H9 (cell line): Measurements from ENCODE around the gene MYH14. TPM values are rescaled to one million over a fixed set of nuclear protein-coding genes. Genes with fewer than 3 reads are reported as not detected.

Source experiments
- DNase-seq: peaks from one replicate; pipeline ENCODE4 v3.0.0-alpha.2; 2017
- H2AFZ ChIP-seq: one replicate; pipeline ENCODE4 v1.6.1; 2013; ENCODE audit warnings: mild to moderate bottlenecking, low read length, control low read depth, moderate library complexity
- H2AK5ac ChIP-seq: 2 replicates; pipeline ENCODE4 v1.6.1; 2013; ENCODE audit warnings: low read length, control low read depth, mixed read lengths; ENCODE audit not compliant: insufficient read length
- H2BK120ac ChIP-seq: one replicate; pipeline ENCODE4 v1.6.1; 2013; ENCODE audit warnings: low read depth, mild to moderate bottlenecking, low read length, control low read depth, inconsistent platforms; ENCODE audit not compliant: poor library complexity, severe bottlenecking
- H2BK12ac ChIP-seq: 2 replicates; pipeline ENCODE4 v1.6.1; 2013; ENCODE audit warnings: low read length, control low read depth, mixed read lengths, low read depth; ENCODE audit not compliant: insufficient read length
- H2BK15ac ChIP-seq: 2 replicates; pipeline ENCODE4 v1.6.1; 2013; ENCODE audit warnings: low read depth, low read length, control low read depth
- H2BK20ac ChIP-seq: one replicate; pipeline ENCODE4 v1.6.1; 2013; ENCODE audit warnings: low read depth, mild to moderate bottlenecking, low read length, control low read depth, inconsistent platforms; ENCODE audit not compliant: poor library complexity, severe bottlenecking
- H2BK5ac ChIP-seq: 2 replicates; pipeline ENCODE4 v1.6.1; 2013; ENCODE audit warnings: low read length, control low read depth, mixed read lengths; ENCODE audit not compliant: insufficient read length
- H3K14ac ChIP-seq: 2 replicates; pipeline ENCODE4 v1.6.1; 2013; ENCODE audit warnings: low read length, control low read depth; ENCODE audit not compliant: insufficient read depth
- H3K18ac ChIP-seq: 2 replicates; pipeline ENCODE4 v1.6.1; 2013; ENCODE audit warnings: low read depth, mild to moderate bottlenecking, mixed read lengths, low read length, control low read depth; ENCODE audit not compliant: insufficient read length
- H3K23ac ChIP-seq: 2 replicates; pipeline ENCODE4 v1.6.1; 2013; ENCODE audit warnings: low read length, control low read depth, mixed read lengths, low read depth; ENCODE audit not compliant: insufficient read length
- H3K23me2 ChIP-seq: 2 replicates; pipeline ENCODE4 v1.6.1; 2013; ENCODE audit warnings: low read depth, mild to moderate bottlenecking, mixed read lengths, low read length, control low read depth; ENCODE audit not compliant: insufficient read length, poor library complexity, severe bottlenecking
- H3K27ac ChIP-seq: 2 replicates; pipeline ENCODE4 v1.5.1; 2013; ENCODE audit warnings: low read length, control low read depth, mixed read lengths, low read depth; ENCODE audit not compliant: insufficient read length
- H3K27me3 ChIP-seq: 2 replicates; pipeline ENCODE4 v1.6.1; 2013; ENCODE audit warnings: low read length, control low read depth, inconsistent platforms; ENCODE audit not compliant: insufficient read depth
- H3K4ac ChIP-seq: 2 replicates; pipeline ENCODE4 v1.6.1; 2013; ENCODE audit warnings: low read depth, mild to moderate bottlenecking, control low read depth, inconsistent platforms, low read length, moderate library complexity
- H3K4me1 ChIP-seq: 2 replicates; pipeline ENCODE4 v1.6.1; 2013; ENCODE audit warnings: low read length, control low read depth, inconsistent platforms; ENCODE audit not compliant: insufficient read depth
- H3K4me2 ChIP-seq: 2 replicates; pipeline ENCODE4 v1.6.1; 2013; ENCODE audit warnings: low read length, control low read depth, mixed read lengths; ENCODE audit not compliant: insufficient read length, insufficient read depth
- H3K56ac ChIP-seq: 2 replicates; pipeline ENCODE4 v1.6.1; 2013; ENCODE audit warnings: low read depth, mild to moderate bottlenecking, mixed read lengths, low read length, control low read depth; ENCODE audit not compliant: insufficient read length
- H3K79me1 ChIP-seq: 2 replicates; pipeline ENCODE4 v1.6.1; 2013; ENCODE audit warnings: low read depth, mild to moderate bottlenecking, moderate library complexity, low read length, control low read depth, inconsistent platforms; ENCODE audit not compliant: insufficient read depth, poor library complexity, severe bottlenecking
- H3K79me2 ChIP-seq: 2 replicates; pipeline ENCODE4 v1.6.1; 2013; ENCODE audit warnings: low read length, control low read depth, inconsistent platforms; ENCODE audit not compliant: insufficient read depth
- H3K9ac ChIP-seq: 2 replicates; pipeline ENCODE4 v1.6.1; 2013; ENCODE audit warnings: low read length, control low read depth, mixed read lengths; ENCODE audit not compliant: insufficient read length; ENCODE audit errors: extremely low read depth
- H3K9me3 ChIP-seq: one replicate; pipeline ENCODE4 v1.6.1; 2013; ENCODE audit warnings: low read depth, low read length, inconsistent platforms; ENCODE audit not compliant: control insufficient read depth
- H3T11ph ChIP-seq: one replicate; pipeline ENCODE4 v1.6.1; 2013; ENCODE audit warnings: mild to moderate bottlenecking, low read length, control low read depth, inconsistent platforms
- H4K20me1 ChIP-seq: one replicate; pipeline ENCODE4 v1.6.1; 2013; ENCODE audit not compliant: control insufficient read depth, insufficient read length, insufficient read depth
- H4K5ac ChIP-seq: 2 replicates; pipeline ENCODE4 v1.6.1; 2013; ENCODE audit warnings: low read depth, mild to moderate bottlenecking, mixed read lengths, low read length, control low read depth; ENCODE audit not compliant: insufficient read length
- H4K8ac ChIP-seq: replicated peaks from 2 replicates; pipeline ENCODE4 v1.6.1; 2013; ENCODE audit warnings: low read length, control low read depth, mixed read lengths, low read depth; ENCODE audit not compliant: insufficient read length
- H4K91ac ChIP-seq: 2 replicates; pipeline ENCODE4 v1.6.1; 2013; ENCODE audit warnings: low read depth, mild to moderate bottlenecking, moderate library complexity, mixed read lengths, low read length, control low read depth; ENCODE audit not compliant: insufficient read length
- H3K27ac Mint-ChIP-seq, 3 experiments: 2 replicates in 2 of 3; 3 replicates in 1 of 3; pipeline ENCODE4 v1.8.0; 2020 to 2021; ENCODE audit warnings: mixed read lengths in 3 of 3, mild to moderate bottlenecking in 1 of 3, moderate library complexity in 1 of 3
- H3K27me3 Mint-ChIP-seq: 2 replicates; pipeline ENCODE4 v1.8.0; 2021; ENCODE audit warnings: low read depth, mild to moderate bottlenecking, moderate library complexity, mixed read lengths
- H3K36me3 Mint-ChIP-seq, 3 experiments: 2 replicates in 2 of 3; 3 replicates in 1 of 3; pipeline ENCODE4 v1.8.0; 2020 to 2021; ENCODE audit warnings: low read depth in 3 of 3, mixed read lengths in 3 of 3; ENCODE audit not compliant: insufficient read depth in 1 of 3
- H3K4me1 Mint-ChIP-seq, 2 experiments: 2 replicates each; pipeline ENCODE4 v1.8.0; 2020; ENCODE audit warnings: mixed read lengths in 2 of 2
- H3K4me3 Mint-ChIP-seq, 2 experiments: 2 replicates in 1 of 2; 3 replicates in 1 of 2; pipeline ENCODE4 v1.8.0; 2020 to 2021; ENCODE audit warnings: mild to moderate bottlenecking in 2 of 2, mixed read lengths in 2 of 2, moderate library complexity in 1 of 2
- H3K9me3 Mint-ChIP-seq, 2 experiments: 2 replicates in 1 of 2; 3 replicates in 1 of 2; pipeline ENCODE4 v1.8.0; 2020; ENCODE audit warnings: mild to moderate bottlenecking in 2 of 2, mixed read lengths in 2 of 2, moderate library complexity in 1 of 2
- WGBS: extraction: QIAGEN DNeasy Blood & Tissue Kit; methylation state at CpG from one replicate; pipeline ENCODE4 v1.1.7; 2013; ENCODE audit warnings: missing lambda C conversion rate, low lambda C conversion rate, mixed read lengths; ENCODE audit not compliant: insufficient read length; ENCODE audit errors: extremely low coverage; 5-methylcytosine and 5-hydroxymethylcytosine counted together
- total RNA-seq: library from RNA; stranded (reverse); gene quantifications from 2 replicates; pipeline ENCODE4 v1.2.1, GENCODE V29; 2021
- TF ChIP-seq, protein P1 (sequence below): fragments of 200-600 bp; sonication (generic); conservative IDR thresholded peaks from 3 replicates; pipeline ENCODE4 v1.8.0; 2021; ENCODE audit warnings: antibody characterized with exemption, mild to moderate bottlenecking

Gene MYH14
- total RNA-seq, 1 experiment from 2014 or later: 27.7 TPM

DNA sequence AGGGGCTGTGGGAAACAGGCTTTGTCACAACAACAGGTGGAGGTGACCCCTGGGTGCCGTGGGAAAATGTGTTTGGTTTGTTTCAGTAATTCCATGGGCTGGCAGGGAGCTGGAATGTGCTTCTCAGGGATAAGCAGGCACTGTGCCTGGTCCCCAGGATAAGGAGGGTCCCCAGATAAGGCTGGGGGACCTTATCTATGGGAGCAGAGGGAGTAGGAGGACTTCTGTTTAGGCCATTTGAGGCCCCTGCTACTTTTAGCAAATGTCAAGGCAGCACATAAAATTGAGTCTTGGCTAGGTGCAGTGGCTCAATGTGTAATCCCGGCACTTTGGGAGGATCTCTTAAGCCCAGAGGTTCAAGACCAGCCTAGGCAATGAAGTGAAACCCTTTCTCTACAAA is 66.2 kb downstream of the MYH14 start:
- Histone ChIP-seq H4K5ac (no peak overlapping the region), H3K4ac (no peak overlapping the region), H3K9ac (no peak overlapping the region), H4K8ac (no peak overlapping the region), H3K79me2 (no peaks in the 10 kb centered on the region), H3K23me2 (no peaks in the 10 kb centered on the region), H3K27ac (no peak overlapping the region), H2BK20ac (no peak overlapping the region), H3K18ac (no peak overlapping the region), H2AFZ (no peak overlapping the region), H2BK5ac (no peak overlapping the region), H4K20me1 (no peaks in the 10 kb centered on the region), H3K9me3 (no peaks in the 10 kb centered on the region), H2AK5ac (no peak overlapping the region), H2BK120ac (no peak overlapping the region), H2BK12ac (no peak overlapping the region), H3K4me1 (no peaks in the 10 kb centered on the region), H3K14ac (no peak overlapping the region), H4K91ac (no peak overlapping the region), H3K79me1 (no peaks in the 10 kb centered on the region), H3K4me2 (no peak overlapping the region), H3K27me3 (no peaks in the 10 kb centered on the region), H3K56ac (no peak overlapping the region), H3T11ph (no peak overlapping the region), H2BK15ac (no peak overlapping the region), H3K23ac (no peak overlapping the region)
- WGBS: no CpG with 5 or more reads among the region's 2 CpGs
- H3K9me3 Mint-ChIP-seq: no peaks in the 10 kb centered on the region
- H3K4me1 Mint-ChIP-seq: peaks cover 0 to 6% of the 10 kb centered on the region in 2 experiments
- peaks cover 18 to 32% (median 28%) of the 10 kb centered on the region in 3 experiments; a peak in 6 of 7 replicates for H3K36me3 Mint-ChIP-seq
- H3K27ac Mint-ChIP-seq: peak overlapping the region in 1 of 3 experiments; percentile 55; a peak in 1 of 7 replicates
- no peak overlapping the region for H3K4me3 Mint-ChIP-seq
- TF ChIP-seq, protein P1, sequence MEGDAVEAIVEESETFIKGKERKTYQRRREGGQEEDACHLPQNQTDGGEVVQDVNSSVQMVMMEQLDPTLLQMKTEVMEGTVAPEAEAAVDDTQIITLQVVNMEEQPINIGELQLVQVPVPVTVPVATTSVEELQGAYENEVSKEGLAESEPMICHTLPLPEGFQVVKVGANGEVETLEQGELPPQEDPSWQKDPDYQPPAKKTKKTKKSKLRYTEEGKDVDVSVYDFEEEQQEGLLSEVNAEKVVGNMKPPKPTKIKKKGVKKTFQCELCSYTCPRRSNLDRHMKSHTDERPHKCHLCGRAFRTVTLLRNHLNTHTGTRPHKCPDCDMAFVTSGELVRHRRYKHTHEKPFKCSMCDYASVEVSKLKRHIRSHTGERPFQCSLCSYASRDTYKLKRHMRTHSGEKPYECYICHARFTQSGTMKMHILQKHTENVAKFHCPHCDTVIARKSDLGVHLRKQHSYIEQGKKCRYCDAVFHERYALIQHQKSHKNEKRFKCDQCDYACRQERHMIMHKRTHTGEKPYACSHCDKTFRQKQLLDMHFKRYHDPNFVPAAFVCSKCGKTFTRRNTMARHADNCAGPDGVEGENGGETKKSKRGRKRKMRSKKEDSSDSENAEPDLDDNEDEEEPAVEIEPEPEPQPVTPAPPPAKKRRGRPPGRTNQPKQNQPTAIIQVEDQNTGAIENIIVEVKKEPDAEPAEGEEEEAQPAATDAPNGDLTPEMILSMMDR: no peak
- DNase-seq: no peak
- no peaks in the 10 kb centered on the region; the same call in 1 of the 2 replicates for H3K27me3 Mint-ChIP-seq
